K562 (cell line): ENCODE measurements around the gene VASH1. TPM values are rescaled to one million over a fixed set of nuclear protein-coding genes. Genes with fewer than 3 reads are reported as not detected.
A peak's percentile ranks its signal among the peaks of the same experiment; 100 is the strongest.

ENCODE experiments used
- ARID3B ChIP-seq: fragments of 250-450 bp; sonication (Bioruptor Pico); IDR thresholded peaks from 2 replicates; pipeline ENCODE4 v1.4.0; 2020; ENCODE audit warnings: borderline replicate concordance
- CREB1 ChIP-seq, 2 experiments: sonication (generic) in 1 of 2; formaldehyde crosslinking in 1 of 2; IDR thresholded peaks; 2 replicates each; pipeline versions ENCODE4 v1.6.1 to v1.8.0; 2012 to 2022; ENCODE audit warnings: inconsistent platforms in 1 of 2, mild to moderate bottlenecking in 1 of 2, missing genetic modification reagents in 1 of 2, moderate library complexity in 1 of 2
- HDAC1 ChIP-seq, 2 experiments: fragments of 450-650 bp; IDR thresholded peaks; 2 replicates each; pipeline ENCODE4 v1.6.1; 2016 to 2017; ENCODE audit warnings: inconsistent platforms in 1 of 2, mild to moderate bottlenecking in 1 of 2, moderate library complexity in 1 of 2
- JUN ChIP-seq, 2 experiments: sonication (generic) in 1 of 2; formaldehyde crosslinking in 1 of 2; IDR thresholded peaks; 2 replicates each; pipeline versions ENCODE4 v1.6.1 to v1.8.0; 2012 to 2022; ENCODE audit warnings: borderline replicate concordance in 2 of 2, mild to moderate bottlenecking in 2 of 2, improper control_type of control experiment in 1 of 2, low read depth in 1 of 2, low read length in 1 of 2, missing genetic modification reagents in 1 of 2
- MAFG ChIP-seq: fragments of 450-650 bp; conservative IDR thresholded peaks from 2 replicates; pipeline ENCODE4 v1.6.1; 2016; ENCODE audit warnings: missing genetic modification characterization, missing compliant biosample characterization
- SMAD4 ChIP-seq: fragments of 250-450 bp; sonication (Bioruptor Pico); conservative IDR thresholded peaks from 2 replicates; pipeline ENCODE4 v1.8.0; 2021; ENCODE audit warnings: inconsistent platforms, mild to moderate bottlenecking, moderate library complexity
- STAT5B ChIP-seq: fragments of 250-450 bp; sonication (Bioruptor Pico); IDR thresholded peaks from 2 replicates; pipeline ENCODE4 v1.8.0; 2021; ENCODE audit warnings: mild to moderate bottlenecking, inconsistent platforms
- ZFP36 ChIP-seq: fragments of 150-350 bp; IDR thresholded peaks from 2 replicates; pipeline ENCODE4 v1.6.1; 2018; ENCODE audit warnings: low read length, low read depth; ENCODE audit not compliant: partially characterized antibody
- ZNF778 ChIP-seq: fragments of 450-650 bp; formaldehyde crosslinking; IDR thresholded peaks from 2 replicates; pipeline ENCODE4 v1.4.0; 2020; ENCODE audit warnings: mild to moderate bottlenecking, moderate library complexity
- polyA plus RNA-seq, 8 experiments: library from polyadenylated mRNA; depleted of rRNA in 4 of 8; stranded (reverse) in 5 of 8; unstranded in 3 of 8; fragments of >200 nt; fragmentation: Nextera tagmentation in 2 of 8; fragmentation: Illumina TruSeq in 1 of 8; extraction: Ambion mirVana in 2 of 8; extraction: Trizol in 1 of 8; gene quantifications; 2 replicates each; pipeline versions ENCODE4 v1.2.1 to v1.2.3, GENCODE V29; 2011 to 2014; ENCODE audit warnings: inconsistent platforms in 1 of 8, missing spikeins in 1 of 8
- total RNA-seq, 7 experiments: library from RNA; depleted of rRNA in 6 of 7; stranded (reverse); fragments of >200 nt in 6 of 7; fragmentation: Illumina TruSeq in 2 of 7; extraction: Trizol in 2 of 7; gene quantifications; 2 replicates each; pipeline versions ENCODE4 v1.2.1 to v1.2.3, GENCODE V29; 2011 to 2021; ENCODE audit warnings: low replicate concordance in 1 of 7
- TF ChIP-seq, protein P1 (sequence below), 2 experiments: fragments of 250-450 bp in 1 of 2; fragments of 450-650 bp in 1 of 2; sonication (Bioruptor Pico) in 1 of 2; IDR thresholded peaks; 2 replicates each; pipeline versions ENCODE4 v1.6.1 to v1.8.0; 2016 to 2021; ENCODE audit warnings: mild to moderate bottlenecking in 2 of 2, moderate library complexity in 2 of 2, missing compliant biosample characterization in 1 of 2, missing genetic modification characterization in 1 of 2
- TF ChIP-seq, protein P2 (sequence below): fragments of 250-450 bp; sonication (Bioruptor Pico); IDR thresholded peaks from 2 replicates; pipeline ENCODE4 v1.5.1; 2021; ENCODE audit warnings: mild to moderate bottlenecking

Gene VASH1
- total and polyA plus RNA-seq, 9 of the 15 experiments (the other 6 are each of a cell fraction or from before 2014, with no cell fraction given): 0.01 to 0.43 (median 0.13) TPM; not detected in 1

DNA sequence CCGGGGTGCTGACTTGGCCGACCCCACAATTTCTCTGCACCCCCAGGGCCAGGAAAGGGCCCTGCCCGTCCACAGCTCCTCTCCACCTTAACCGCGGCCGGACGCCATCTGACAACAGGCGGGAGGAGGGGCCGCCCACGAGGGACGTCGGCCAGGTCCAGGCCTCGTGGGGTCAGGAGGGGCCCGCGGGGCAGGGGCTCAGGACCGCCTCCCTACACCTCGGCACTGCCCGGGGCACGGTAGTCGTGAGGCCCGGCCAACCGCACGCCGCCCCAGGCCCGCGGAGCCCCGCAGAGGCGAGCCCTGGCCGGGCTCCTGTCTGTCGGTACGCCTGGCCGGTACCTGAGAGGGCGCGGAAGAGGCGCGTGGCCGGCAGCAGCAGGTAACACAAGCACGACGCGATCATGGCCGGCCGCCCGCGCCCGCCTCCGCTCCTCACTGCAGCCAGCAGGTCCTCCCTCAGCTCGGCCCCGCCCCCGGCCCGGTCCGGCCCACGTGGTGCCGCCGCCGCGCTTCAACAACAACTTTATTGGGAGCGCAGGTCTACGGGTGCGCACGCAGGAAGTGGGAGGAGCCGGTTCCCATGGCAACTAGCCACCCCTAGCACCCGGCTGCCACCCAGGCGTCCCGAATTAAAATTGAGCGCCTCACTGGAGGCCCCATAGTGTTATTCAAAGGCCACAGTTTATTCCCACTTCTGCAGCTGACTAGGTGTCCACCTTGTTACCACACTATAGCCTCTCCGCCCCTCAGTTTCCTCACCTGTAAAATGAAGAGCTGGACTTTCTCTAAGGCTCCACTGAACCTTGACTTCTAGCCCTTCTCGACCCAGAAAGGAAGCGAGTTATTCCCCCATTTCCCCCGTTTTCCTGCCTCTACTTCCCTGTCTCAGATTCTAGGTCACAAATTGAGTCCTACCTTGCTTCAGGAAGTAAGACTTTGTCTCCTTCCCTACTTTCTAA is 51.4 kb downstream of the VASH1 start, which contains the start of gene ANGEL1 (continued):
- TF ChIP-seq CREB1 (IDR thresholded peaks at IDR 0.05) (peak; percentile 58), CREB1 (CRISPR knock-in tag; IDR thresholded peaks at IDR 0.05) (peak; percentile 67; the same call in 1 of the 2 replicates), JUN (IDR thresholded peaks at IDR 0.05; ENCODE audit: borderline replicate concordance, low read depth, low read length) (no peak; the same call in 1 of the 2 replicates), JUN (CRISPR knock-in tag; IDR thresholded peaks at IDR 0.05; ENCODE audit: borderline replicate concordance) (no peak), ARID3B (CRISPR knock-in tag) (no peak), STAT5B (CRISPR knock-in tag) (no peak), ZNF778 (no peak), SMAD4 (CRISPR knock-in tag) (peak; percentile 25; the same call in 1 of the 2 replicates), MAFG (no peak), HDAC1 (IDR thresholded peaks at IDR 0.05) (peak in 1 of 2 experiments; percentile 67; a peak in 1 of 4 replicates), ZFP36 (no peak)
- TF ChIP-seq, protein P1, sequence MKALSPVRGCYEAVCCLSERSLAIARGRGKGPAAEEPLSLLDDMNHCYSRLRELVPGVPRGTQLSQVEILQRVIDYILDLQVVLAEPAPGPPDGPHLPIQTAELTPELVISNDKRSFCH (CRISPR knock-in tag; IDR thresholded peaks at IDR 0.05): no peak
- TF ChIP-seq, protein P1 (tag; IDR thresholded peaks at IDR 0.05): no peak
- TF ChIP-seq, protein P2, sequence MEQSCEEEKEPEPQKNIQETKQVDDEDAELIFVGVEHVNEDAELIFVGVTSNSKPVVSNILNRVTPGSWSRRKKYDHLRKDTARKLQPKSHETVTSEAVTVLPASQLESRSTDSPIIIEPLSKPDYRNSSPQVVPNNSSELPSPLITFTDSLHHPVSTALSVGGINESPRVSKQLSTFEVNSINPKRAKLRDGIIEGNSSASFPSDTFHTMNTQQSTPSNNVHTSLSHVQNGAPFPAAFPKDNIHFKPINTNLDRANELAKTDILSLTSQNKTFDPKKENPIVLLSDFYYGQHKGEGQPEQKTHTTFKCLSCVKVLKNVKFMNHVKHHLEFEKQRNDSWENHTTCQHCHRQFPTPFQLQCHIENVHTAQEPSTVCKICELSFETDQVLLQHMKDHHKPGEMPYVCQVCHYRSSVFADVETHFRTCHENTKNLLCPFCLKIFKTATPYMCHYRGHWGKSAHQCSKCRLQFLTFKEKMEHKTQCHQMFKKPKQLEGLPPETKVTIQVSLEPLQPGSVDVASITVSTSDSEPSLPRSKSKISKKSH (CRISPR knock-in tag): no peak
